Vagina (tissue), 2 donors: ENCODE measurements around the gene ESYT2.
"Not testable (repeated sequence)": the region's sequence is repeated elsewhere in the genome, so short reads cannot be mapped to it uniquely, and the experiment has no call there.

ENCODE experiments used
- POLR2A ChIP-seq, 2 donors: fragments of 450-650 bp; IDR thresholded peaks; one replicate each; pipeline ENCODE4 v1.6.1; 2017; ENCODE audit warnings: antibody characterized with exemption in 2 of 2, mild to moderate bottlenecking in 2 of 2, moderate library complexity in 2 of 2
- POLR2AphosphoS5 ChIP-seq, 2 donors: sonication (generic); formaldehyde crosslinking; IDR thresholded peaks; one replicate each; pipeline ENCODE4 v1.9.0; 2017; ENCODE audit warnings: antibody characterized with exemption in 2 of 2, mild to moderate bottlenecking in 2 of 2, low read depth in 1 of 2; ENCODE audit not compliant: insufficient read depth in 1 of 2
- TF ChIP-seq, protein P1 (sequence below), 3 experiments: fragments of 450-650 bp in 2 of 3; fragments of 200-600 bp in 1 of 3; sonication (generic) in 1 of 3; IDR thresholded peaks; one replicate each; pipeline ENCODE4 v1.5.1; 2017 to 2019; ENCODE audit warnings: antibody characterized with exemption in 3 of 3, mild to moderate bottlenecking in 2 of 3, moderate library complexity in 2 of 3

DNA sequence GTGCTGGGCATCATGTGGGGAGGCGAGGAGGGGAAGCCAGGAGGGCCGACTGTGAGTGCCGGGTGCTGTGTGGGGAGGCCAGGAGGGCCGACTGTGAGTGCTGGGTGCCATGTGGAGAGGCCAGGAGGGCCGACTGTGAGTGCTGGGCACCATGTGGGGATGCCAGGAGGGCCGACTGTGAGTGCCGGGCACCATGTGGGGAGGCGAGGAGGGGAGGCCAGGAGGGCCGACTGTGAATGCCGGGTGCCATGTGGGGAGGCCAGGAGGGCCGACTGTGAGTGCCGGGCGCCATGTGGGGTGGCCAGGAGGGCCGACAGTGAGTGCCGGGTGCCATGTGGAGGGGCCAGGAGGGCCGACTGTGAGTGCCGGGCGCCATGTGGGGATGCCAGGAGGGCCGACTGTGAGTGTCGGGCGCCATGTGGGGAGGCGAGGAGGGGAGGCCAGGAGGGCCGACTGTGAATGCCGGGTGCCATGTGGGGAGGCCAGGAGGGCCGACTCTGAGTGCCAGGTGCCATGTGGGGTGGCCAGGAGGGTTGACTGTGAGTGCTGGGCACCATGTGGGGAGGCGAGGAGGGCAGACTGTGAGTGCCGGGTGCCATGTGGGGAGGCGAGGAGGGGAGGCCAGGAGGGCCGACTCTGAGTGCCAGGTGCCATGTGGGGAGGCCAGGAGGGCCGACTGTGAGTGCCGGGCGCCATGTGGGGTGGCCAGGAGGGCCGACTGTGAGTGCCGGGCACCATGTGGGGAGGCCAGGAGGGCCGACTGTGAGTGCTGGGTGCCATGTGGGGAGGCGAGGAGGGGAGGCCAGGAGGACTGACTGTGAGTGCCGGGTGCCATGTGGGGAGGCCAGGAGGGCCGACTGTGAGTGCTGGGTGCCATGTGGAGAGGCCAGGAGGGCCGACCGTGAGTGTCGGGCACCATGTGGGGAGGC is 49.1 kb upstream of the ESYT2 start:
- TF ChIP-seq, protein P1, sequence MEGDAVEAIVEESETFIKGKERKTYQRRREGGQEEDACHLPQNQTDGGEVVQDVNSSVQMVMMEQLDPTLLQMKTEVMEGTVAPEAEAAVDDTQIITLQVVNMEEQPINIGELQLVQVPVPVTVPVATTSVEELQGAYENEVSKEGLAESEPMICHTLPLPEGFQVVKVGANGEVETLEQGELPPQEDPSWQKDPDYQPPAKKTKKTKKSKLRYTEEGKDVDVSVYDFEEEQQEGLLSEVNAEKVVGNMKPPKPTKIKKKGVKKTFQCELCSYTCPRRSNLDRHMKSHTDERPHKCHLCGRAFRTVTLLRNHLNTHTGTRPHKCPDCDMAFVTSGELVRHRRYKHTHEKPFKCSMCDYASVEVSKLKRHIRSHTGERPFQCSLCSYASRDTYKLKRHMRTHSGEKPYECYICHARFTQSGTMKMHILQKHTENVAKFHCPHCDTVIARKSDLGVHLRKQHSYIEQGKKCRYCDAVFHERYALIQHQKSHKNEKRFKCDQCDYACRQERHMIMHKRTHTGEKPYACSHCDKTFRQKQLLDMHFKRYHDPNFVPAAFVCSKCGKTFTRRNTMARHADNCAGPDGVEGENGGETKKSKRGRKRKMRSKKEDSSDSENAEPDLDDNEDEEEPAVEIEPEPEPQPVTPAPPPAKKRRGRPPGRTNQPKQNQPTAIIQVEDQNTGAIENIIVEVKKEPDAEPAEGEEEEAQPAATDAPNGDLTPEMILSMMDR (IDR thresholded peaks at IDR 0.05), result not testable (repeated sequence)
- TF ChIP-seq POLR2A (IDR thresholded peaks at IDR 0.05); POLR2AphosphoS5 (IDR thresholded peaks at IDR 0.05; ENCODE audit: insufficient read depth in 1 of 2, low read depth in 1 of 2): not testable (repeated sequence)
